GM12891 (cell line): ENCODE data around the gene SLC39A6.

Source experiments
- PAX5 ChIP-seq: IDR thresholded peaks from 2 replicates; pipeline ENCODE4 v1.6.1; 2011; ENCODE audit warnings: low read length, moderate library complexity, mild to moderate bottlenecking; ENCODE audit not compliant: insufficient read depth, severe bottlenecking
- POLR2A ChIP-seq: IDR thresholded peaks from 2 replicates; pipeline ENCODE4 v1.6.1; 2011; ENCODE audit warnings: low read depth, low read length, control low read depth
- POLR2AphosphoS5 ChIP-seq: IDR thresholded peaks from 2 replicates; pipeline ENCODE4 v1.6.1; 2011; ENCODE audit warnings: low read depth, low read length, control low read depth
- POU2F2 ChIP-seq: IDR thresholded peaks from 2 replicates; pipeline ENCODE4 v1.6.1; 2011; ENCODE audit warnings: low read depth, mild to moderate bottlenecking, control low read depth, low read length, moderate library complexity
- SPI1 ChIP-seq: IDR thresholded peaks from 2 replicates; pipeline ENCODE4 v1.6.1; 2011; ENCODE audit warnings: low read depth, low read length, control low read depth
- TAF1 ChIP-seq: IDR thresholded peaks from 2 replicates; pipeline ENCODE4 v1.6.1; 2011; ENCODE audit warnings: low read depth, low read length, control low read depth

GRCh38 chr18:36095936-36096519, 33.1 kb downstream of the SLC39A6 start:
- TF ChIP-seq TAF1 (no peak), POLR2AphosphoS5 (no peak), POLR2A (no peak), POU2F2 (no peak), PAX5 (no peak), SPI1 (no peak)
